ENCODE results near the gene ERI2.

DNA sequence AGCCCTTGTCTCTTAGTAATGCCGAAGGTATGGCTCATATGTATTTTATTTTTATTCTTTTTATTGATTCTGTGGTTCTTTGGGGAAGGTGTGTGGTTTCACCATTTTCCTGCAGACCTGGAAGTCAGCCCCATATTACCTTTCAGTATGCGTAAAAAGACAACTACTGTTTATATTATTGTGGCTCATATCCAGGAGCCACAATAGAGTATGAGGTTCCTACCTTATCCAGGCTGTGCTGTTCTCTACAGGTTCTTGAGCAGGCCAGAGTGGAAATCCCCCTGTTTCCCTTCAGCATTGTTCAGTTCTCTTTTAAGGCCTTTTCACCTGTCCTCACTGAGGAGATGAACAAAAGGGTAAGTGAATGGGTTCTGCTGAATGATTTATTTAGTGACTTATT is 33.2 kb upstream of the ERI2 start:
- TF ChIP-seq POLR2A (IDR thresholded peaks at IDR 0.05), result no peak
- TF ChIP-seq, protein P1, sequence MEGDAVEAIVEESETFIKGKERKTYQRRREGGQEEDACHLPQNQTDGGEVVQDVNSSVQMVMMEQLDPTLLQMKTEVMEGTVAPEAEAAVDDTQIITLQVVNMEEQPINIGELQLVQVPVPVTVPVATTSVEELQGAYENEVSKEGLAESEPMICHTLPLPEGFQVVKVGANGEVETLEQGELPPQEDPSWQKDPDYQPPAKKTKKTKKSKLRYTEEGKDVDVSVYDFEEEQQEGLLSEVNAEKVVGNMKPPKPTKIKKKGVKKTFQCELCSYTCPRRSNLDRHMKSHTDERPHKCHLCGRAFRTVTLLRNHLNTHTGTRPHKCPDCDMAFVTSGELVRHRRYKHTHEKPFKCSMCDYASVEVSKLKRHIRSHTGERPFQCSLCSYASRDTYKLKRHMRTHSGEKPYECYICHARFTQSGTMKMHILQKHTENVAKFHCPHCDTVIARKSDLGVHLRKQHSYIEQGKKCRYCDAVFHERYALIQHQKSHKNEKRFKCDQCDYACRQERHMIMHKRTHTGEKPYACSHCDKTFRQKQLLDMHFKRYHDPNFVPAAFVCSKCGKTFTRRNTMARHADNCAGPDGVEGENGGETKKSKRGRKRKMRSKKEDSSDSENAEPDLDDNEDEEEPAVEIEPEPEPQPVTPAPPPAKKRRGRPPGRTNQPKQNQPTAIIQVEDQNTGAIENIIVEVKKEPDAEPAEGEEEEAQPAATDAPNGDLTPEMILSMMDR (IDR thresholded peaks at IDR 0.05), result no peak

Data from heart left ventricle (tissue), 13 donors.